A673 (cell line): ENCODE measurements around the gene GFPT1.

Source experiments
- EZH2 ChIP-seq: fragments of 200-600 bp; sonication (generic); IDR thresholded peaks from 2 replicates; pipeline ENCODE4 v1.6.1; 2017; ENCODE audit warnings: borderline replicate concordance, low read depth, mild to moderate bottlenecking, mixed read lengths, antibody characterized with exemption, low read length; ENCODE audit not compliant: poor library complexity, severe bottlenecking
- TF ChIP-seq, protein P1 (sequence below): fragments of 300-800, 200-600 bp; sonication (generic); conservative IDR thresholded peaks from 2 replicates; pipeline ENCODE4 v1.5.1; 2017; ENCODE audit warnings: low read depth, mild to moderate bottlenecking, antibody characterized with exemption, low read length, moderate library complexity, mixed read lengths

DNA sequence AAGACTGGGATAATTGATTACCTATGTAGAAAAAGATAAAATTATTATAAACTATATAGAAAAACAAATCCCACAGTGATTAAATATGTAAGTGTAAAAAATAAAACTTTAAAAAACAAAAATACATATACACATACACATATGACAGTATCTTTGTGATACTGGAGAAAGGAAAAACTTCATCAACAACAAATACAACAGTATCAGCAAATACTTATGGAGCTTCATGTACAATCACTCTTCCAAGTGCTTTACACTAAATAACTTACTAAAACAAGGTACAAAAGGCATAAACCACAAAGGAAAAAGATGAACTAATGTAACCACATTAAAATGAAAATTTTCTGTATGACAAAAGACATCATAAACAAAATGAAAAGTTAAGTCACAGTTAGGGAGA, 24.1 kb upstream of the GFPT1 start:
- TF ChIP-seq, protein P1, sequence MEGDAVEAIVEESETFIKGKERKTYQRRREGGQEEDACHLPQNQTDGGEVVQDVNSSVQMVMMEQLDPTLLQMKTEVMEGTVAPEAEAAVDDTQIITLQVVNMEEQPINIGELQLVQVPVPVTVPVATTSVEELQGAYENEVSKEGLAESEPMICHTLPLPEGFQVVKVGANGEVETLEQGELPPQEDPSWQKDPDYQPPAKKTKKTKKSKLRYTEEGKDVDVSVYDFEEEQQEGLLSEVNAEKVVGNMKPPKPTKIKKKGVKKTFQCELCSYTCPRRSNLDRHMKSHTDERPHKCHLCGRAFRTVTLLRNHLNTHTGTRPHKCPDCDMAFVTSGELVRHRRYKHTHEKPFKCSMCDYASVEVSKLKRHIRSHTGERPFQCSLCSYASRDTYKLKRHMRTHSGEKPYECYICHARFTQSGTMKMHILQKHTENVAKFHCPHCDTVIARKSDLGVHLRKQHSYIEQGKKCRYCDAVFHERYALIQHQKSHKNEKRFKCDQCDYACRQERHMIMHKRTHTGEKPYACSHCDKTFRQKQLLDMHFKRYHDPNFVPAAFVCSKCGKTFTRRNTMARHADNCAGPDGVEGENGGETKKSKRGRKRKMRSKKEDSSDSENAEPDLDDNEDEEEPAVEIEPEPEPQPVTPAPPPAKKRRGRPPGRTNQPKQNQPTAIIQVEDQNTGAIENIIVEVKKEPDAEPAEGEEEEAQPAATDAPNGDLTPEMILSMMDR, result no peak
- TF ChIP-seq EZH2, result no peak
